Measurements from ENCODE around the gene RCCD1. TPM values are rescaled to one million over a fixed set of nuclear protein-coding genes. Genes with fewer than 3 reads are reported as not detected.

RCCD1 gene
- total and polyA plus RNA-seq, 2 of the 8 experiments (the other 6 are each of a cell fraction or from before 2014, with no cell fraction given): 9.9 to 18.8 TPM

DNA sequence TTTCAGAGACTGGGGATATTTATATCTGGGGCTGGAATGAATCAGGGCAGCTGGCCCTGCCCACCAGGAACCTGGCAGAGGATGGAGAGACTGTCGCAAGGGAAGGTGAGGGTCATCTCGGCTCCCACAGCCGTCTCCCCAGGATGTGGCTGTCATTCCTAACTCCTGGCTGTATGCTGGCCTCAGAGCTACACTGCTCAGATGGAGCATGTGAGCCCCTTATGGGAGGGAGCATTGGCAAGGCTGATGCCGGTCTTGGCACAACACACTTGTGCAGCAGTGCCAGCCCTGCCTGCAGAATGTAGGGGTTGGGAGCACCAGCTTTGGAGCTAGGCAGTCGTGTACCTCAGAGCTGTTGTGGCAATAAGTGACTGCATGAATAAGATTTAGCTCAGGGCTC lies 5.2 kb downstream of the RCCD1 start:
- H3K18ac ChIP-seq (ENCODE audit: extremely low read depth, low read length): no peak overlapping the region
- H3K23me2 ChIP-seq (ENCODE audit: low read depth, low read length): peaks cover 12% of the 10 kb centered on the region; the same call in 1 of the 2 replicates
- no peak overlapping the region for H2BK20ac ChIP-seq (ENCODE audit: low read length)
- DNase-seq (ENCODE audit: low read depth in 1 of 2, low spot score in 2 of 2) (no peak), FAIRE-seq (no peak)
- H3K4ac ChIP-seq (replicated peaks; ENCODE audit: insufficient read length, low read depth, low read length): no peak overlapping the region
- no peak overlapping the region for H3K14ac ChIP-seq (ENCODE audit: insufficient read length)
- H3K4me2 ChIP-seq (ENCODE audit: insufficient read depth in 1 of 2, low read depth in 2 of 2, low read length in 2 of 2): no peak overlapping the region
- H3K9me3 ChIP-seq (ENCODE audit: insufficient read depth in 2 of 2, low read depth in 1 of 2, low read length in 1 of 2): no peaks in the 10 kb centered on the region
- H4K5ac ChIP-seq (ENCODE audit: insufficient read length, low read depth, low read length): no peak overlapping the region
- no peak overlapping the region for H3K9ac ChIP-seq (replicated peaks in 1 of 4; ENCODE audit: extremely low read depth in 1 of 4, low read depth in 3 of 4, low read length in 3 of 4)
- H4K91ac ChIP-seq (replicated peaks; ENCODE audit: insufficient read length, low read length): no peak overlapping the region
- H4K8ac ChIP-seq (ENCODE audit: extremely low read depth, insufficient read depth, low read length): no peak overlapping the region
- no peak overlapping the region for H2BK12ac ChIP-seq (ENCODE audit: low read depth, low read length)
- H3K4me1 ChIP-seq (replicated peaks in 1 of 4; ENCODE audit: control insufficient read depth in 3 of 4, insufficient read depth in 4 of 4, low read length in 3 of 4): peaks cover 0 to 15% (median 8%) of the 10 kb centered on the region in 4 experiments; a peak in 6 of 7 replicates
- H3K27ac ChIP-seq (ENCODE audit: low read depth, low read length): no peak overlapping the region
- H3K36me3 ChIP-seq (ENCODE audit: control insufficient read depth in 2 of 4, insufficient read depth in 4 of 4, low read length in 3 of 4): peaks cover 0 to 33% (median 16%) of the 10 kb centered on the region in 4 experiments; a peak in 6 of 8 replicates
- H2BK15ac ChIP-seq (ENCODE audit: low read length): no peak overlapping the region
- H4K20me1 ChIP-seq (replicated peaks in 1 of 2; ENCODE audit: control insufficient read depth in 1 of 2, insufficient read depth in 2 of 2, low read length in 2 of 2): peaks cover 1 to 5% of the 10 kb centered on the region in 2 experiments
- peaks cover 0 to 6% of the 10 kb centered on the region in 2 experiments; a peak in 1 of 4 replicates for H3K79me2 ChIP-seq (ENCODE audit: control insufficient read depth in 1 of 2, insufficient read depth in 2 of 2, low read length in 2 of 2)
- no peak overlapping the region for H3K56ac ChIP-seq (replicated peaks; ENCODE audit: insufficient read length, low read depth, low read length)
- no peak overlapping the region for H2BK120ac ChIP-seq (replicated peaks; ENCODE audit: low read depth, low read length)
- H2AFZ ChIP-seq (ENCODE audit: low read length): no peak overlapping the region
- POLR2A ChIA-PET (ENCODE audit: partially characterized antibody): interaction anchor here (0.6 to 2.3 kb wide), 4 partner anchors 25 to 291 kb away, joined by 3 to 6 read pairs (median 4); partner anchors contain the start of genes PRC1 and UNC45A
- peaks cover 3% of the 10 kb centered on the region; the same call in 1 of the 2 replicates for H3K79me1 ChIP-seq (ENCODE audit: low read depth, low read length)
- CTCF ChIA-PET (ENCODE audit: partially characterized antibody): interaction anchor here (0.7 to 19.2 kb wide), 6 partner anchors 18 to 298 kb away, joined by 3 to 306 read pairs (median 5); partner anchors contain the start of genes HDDC3 and UNC45A
- no peak overlapping the region for H3K4me3 ChIP-seq (ENCODE audit: extremely low read depth in 1 of 4, insufficient read depth in 2 of 4, low read depth in 3 of 4, low read length in 4 of 4)
- no peak overlapping the region for H2AK5ac ChIP-seq (ENCODE audit: low read depth, low read length)
- no peak overlapping the region for H2BK5ac ChIP-seq (ENCODE audit: low read depth, low read length)
- H3K27me3 ChIP-seq (replicated peaks in 1 of 4; ENCODE audit: control insufficient read depth in 3 of 4, extremely low read depth in 1 of 4, insufficient read depth in 3 of 4, low read length in 3 of 4): no peaks in the 10 kb centered on the region
- WGBS, 2 experiments (ENCODE audit: extremely low coverage in 1 of 2, insufficient coverage in 1 of 2, insufficient read length in 1 of 2, insufficient replicate concordance in 2 of 2, low coverage in 1 of 2, low lambda C conversion rate in 2 of 2, missing lambda C conversion rate in 1 of 2): 95% methylated on average over 5 of the region's 5 CpGs; no CpG with 5 or more reads in 1 of the 2 experiments
- H3K23ac ChIP-seq (ENCODE audit: insufficient read length): no peak overlapping the region
- TF ChIP-seq, protein P1, sequence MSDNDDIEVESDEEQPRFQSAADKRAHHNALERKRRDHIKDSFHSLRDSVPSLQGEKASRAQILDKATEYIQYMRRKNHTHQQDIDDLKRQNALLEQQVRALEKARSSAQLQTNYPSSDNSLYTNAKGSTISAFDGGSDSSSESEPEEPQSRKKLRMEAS (IDR thresholded peaks at IDR 0.05): no peak
- TF ChIP-seq TCF12 (IDR thresholded peaks at IDR 0.05; ENCODE audit: low read depth, low read length) (no peak), KDM5A (IDR thresholded peaks at IDR 0.05; ENCODE audit: low read length) (no peak), RAD21 (IDR thresholded peaks at IDR 0.05 in 1 of 2, conservative IDR thresholded peaks at IDR 0.05 in 1 of 2; ENCODE audit: low read depth in 2 of 2, low read length in 2 of 2) (no peak), CBX5 (IDR thresholded peaks at IDR 0.05; ENCODE audit: low read depth, low read length) (no peak), RFX5 (IDR thresholded peaks at IDR 0.05; ENCODE audit: borderline replicate concordance, low read depth, low read length) (no peak), TEAD4 (IDR thresholded peaks at IDR 0.05; ENCODE audit: low read depth, low read length) (no peak), CEBPB (IDR thresholded peaks at IDR 0.05; ENCODE audit: low read depth, low read length) (no peak), SIX5 (IDR thresholded peaks at IDR 0.05; ENCODE audit: low read depth, low read length) (no peak), SP4 (IDR thresholded peaks at IDR 0.05; ENCODE audit: low read length) (no peak), EP300 (IDR thresholded peaks at IDR 0.05; ENCODE audit: borderline replicate concordance in 1 of 2, low read depth in 2 of 2, low read length in 2 of 2) (no peak)
- TF ChIP-seq, protein P2, sequence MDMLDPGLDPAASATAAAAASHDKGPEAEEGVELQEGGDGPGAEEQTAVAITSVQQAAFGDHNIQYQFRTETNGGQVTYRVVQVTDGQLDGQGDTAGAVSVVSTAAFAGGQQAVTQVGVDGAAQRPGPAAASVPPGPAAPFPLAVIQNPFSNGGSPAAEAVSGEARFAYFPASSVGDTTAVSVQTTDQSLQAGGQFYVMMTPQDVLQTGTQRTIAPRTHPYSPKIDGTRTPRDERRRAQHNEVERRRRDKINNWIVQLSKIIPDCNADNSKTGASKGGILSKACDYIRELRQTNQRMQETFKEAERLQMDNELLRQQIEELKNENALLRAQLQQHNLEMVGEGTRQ (IDR thresholded peaks at IDR 0.05; ENCODE audit: low read length): no peak

Measured in H1 (cell line).